ENCODE measurements around the gene EAF1.

GRCh38 chr3:15488002-15488401 lies 60.6 kb downstream of the EAF1 start:
- TF ChIP-seq CTCF (IDR thresholded peaks at IDR 0.05) (no peak), POLR2A (IDR thresholded peaks at IDR 0.05) (no peak)

Data from lower leg skin (tissue), 3 donors.